ENCODE results near the gene METTL21C. TPM values are rescaled to one million over a fixed set of nuclear protein-coding genes. Genes with fewer than 3 reads are reported as not detected.

The METTL21C gene
- polyA plus RNA-seq, 3 donors, result not detected

DNA sequence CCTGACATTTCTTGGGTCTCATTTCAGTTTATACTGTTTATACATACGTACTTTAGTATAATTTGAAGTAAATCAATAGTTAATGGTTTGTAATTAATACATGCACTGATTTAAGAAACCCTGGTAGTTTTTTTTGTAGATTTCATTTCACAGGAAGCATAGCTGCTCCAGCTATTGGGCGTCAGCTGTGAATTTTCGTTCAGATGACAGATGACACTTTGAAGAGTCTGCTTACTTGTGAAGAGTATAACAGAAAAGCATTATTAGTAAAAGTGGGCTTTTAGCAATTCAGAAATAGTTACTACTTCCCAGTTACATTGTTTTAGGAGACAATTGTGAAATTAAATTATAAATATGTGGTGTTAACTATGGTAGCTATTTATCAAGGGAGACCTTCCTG, 44.4 kb downstream of the METTL21C start:
- H3K36me3 ChIP-seq (replicated peaks in 1 of 2; ENCODE audit: control insufficient read depth in 1 of 2, insufficient read depth in 2 of 2, low read length in 2 of 2), result peaks cover 83 to 95% of the 10 kb centered on the region in 2 donors

DNA sequence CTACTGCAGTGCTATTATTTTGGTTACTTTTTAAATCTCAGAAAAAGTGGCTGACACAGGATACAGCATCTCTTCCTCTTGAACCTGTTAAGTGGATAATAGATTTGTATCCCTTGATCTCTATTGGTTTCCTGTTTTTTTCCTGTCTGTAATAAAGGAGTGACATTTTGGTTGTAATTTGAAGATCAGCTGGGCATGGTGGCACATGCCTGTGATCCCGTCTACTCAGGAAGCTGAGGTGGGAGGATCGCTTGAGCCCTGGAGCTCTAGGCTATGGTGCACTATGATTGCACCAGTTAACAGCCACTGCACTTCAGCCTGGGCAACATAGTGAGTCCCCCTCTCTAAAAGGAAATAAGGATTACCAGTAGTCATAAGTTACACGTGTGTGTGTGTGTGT, 46.8 kb downstream of the METTL21C start:
- Histone ChIP-seq H3K27ac (ENCODE audit: low read depth in 1 of 2, low read length in 2 of 2) (no peak overlapping the region), H4K20me1 (ENCODE audit: insufficient read depth, low read length) (no peaks in the 10 kb centered on the region), H3K9ac (ENCODE audit: insufficient read depth, low read length, poor library complexity, severe bottlenecking) (no peak overlapping the region), H3K27me3 (ENCODE audit: control insufficient read depth in 2 of 2, insufficient read depth in 2 of 2, low read length in 2 of 2) (no peaks in the 10 kb centered on the region), H3K36me3 (replicated peaks in 1 of 2; ENCODE audit: control insufficient read depth in 1 of 2, insufficient read depth in 2 of 2, low read length in 2 of 2) (peaks cover 94 to 97% of the 10 kb centered on the region in 2 donors), H3K4me1 (ENCODE audit: control insufficient read depth in 1 of 2, insufficient read depth in 2 of 2, low read length in 2 of 2) (no peaks in the 10 kb centered on the region), H2AFZ (ENCODE audit: insufficient read depth, low read depth, low read length, poor library complexity, severe bottlenecking) (no peak overlapping the region), H3K4me2 (replicated peaks; ENCODE audit: extremely low read depth, low read length, poor library complexity, severe bottlenecking) (no peak overlapping the region), H3K9me3 (replicated peaks in 1 of 2; ENCODE audit: control insufficient read depth in 1 of 2, insufficient read depth in 1 of 2, low read length in 2 of 2) (no peaks in the 10 kb centered on the region), H3K4me3 (replicated peaks in 1 of 3; ENCODE audit: low read depth in 2 of 3, low read length in 3 of 3) (no peak overlapping the region), H3K79me2 (ENCODE audit: insufficient read depth, low read length) (no peaks in the 10 kb centered on the region)
- TF ChIP-seq, protein P1, sequence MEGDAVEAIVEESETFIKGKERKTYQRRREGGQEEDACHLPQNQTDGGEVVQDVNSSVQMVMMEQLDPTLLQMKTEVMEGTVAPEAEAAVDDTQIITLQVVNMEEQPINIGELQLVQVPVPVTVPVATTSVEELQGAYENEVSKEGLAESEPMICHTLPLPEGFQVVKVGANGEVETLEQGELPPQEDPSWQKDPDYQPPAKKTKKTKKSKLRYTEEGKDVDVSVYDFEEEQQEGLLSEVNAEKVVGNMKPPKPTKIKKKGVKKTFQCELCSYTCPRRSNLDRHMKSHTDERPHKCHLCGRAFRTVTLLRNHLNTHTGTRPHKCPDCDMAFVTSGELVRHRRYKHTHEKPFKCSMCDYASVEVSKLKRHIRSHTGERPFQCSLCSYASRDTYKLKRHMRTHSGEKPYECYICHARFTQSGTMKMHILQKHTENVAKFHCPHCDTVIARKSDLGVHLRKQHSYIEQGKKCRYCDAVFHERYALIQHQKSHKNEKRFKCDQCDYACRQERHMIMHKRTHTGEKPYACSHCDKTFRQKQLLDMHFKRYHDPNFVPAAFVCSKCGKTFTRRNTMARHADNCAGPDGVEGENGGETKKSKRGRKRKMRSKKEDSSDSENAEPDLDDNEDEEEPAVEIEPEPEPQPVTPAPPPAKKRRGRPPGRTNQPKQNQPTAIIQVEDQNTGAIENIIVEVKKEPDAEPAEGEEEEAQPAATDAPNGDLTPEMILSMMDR (IDR thresholded peaks at IDR 0.05), result no peak
- Mint-ChIP-seq H3K27me3 (ENCODE audit: low read depth in 3 of 3) (no peaks in the 10 kb centered on the region), H3K36me3 (peaks cover 77 to 88% of the 10 kb centered on the region in 2 donors), H3K9me3 (no peaks in the 10 kb centered on the region), H3K27ac (no peak overlapping the region), H3K4me1 (no peaks in the 10 kb centered on the region), H3K4me3 (no peak overlapping the region)
- intact Hi-C loops (cut with micrococcal nuclease), result no loop called here
- DNase-seq, result no peak
- WGBS (ENCODE audit: insufficient coverage), result 78% methylated on average over 3 of the region's 3 CpGs

More for the DNA sequence above, 44.4 kb downstream of the METTL21C start:
- Mint-ChIP-seq H3K27ac (no peak overlapping the region), H3K9me3 (peaks cover 0 to 2% (median 0%) of the 10 kb centered on the region in 7 donors), H3K4me1 (no peaks in the 10 kb centered on the region), H3K4me3 (no peak overlapping the region), H3K36me3 (peaks cover 55 to 76% of the 10 kb centered on the region in 2 donors), H3K27me3 (ENCODE audit: low read depth in 3 of 3) (no peaks in the 10 kb centered on the region)
- no peak overlapping the region for H3K27ac ChIP-seq (ENCODE audit: low read depth in 1 of 2, low read length in 2 of 2)
- DNase-seq, result no peak
- intact Hi-C loops (cut with micrococcal nuclease), result no loop called here
- WGBS (ENCODE audit: insufficient coverage), result 80% methylated on average over 1 of the region's 3 CpGs
- no peaks in the 10 kb centered on the region for H3K27me3 ChIP-seq (ENCODE audit: control insufficient read depth in 2 of 2, insufficient read depth in 2 of 2, low read length in 2 of 2)
- H2AFZ ChIP-seq (ENCODE audit: insufficient read depth, low read depth, low read length, poor library complexity, severe bottlenecking), result no peak overlapping the region
- TF ChIP-seq, protein P1 (IDR thresholded peaks at IDR 0.05), result no peak
- H3K4me1 ChIP-seq (ENCODE audit: control insufficient read depth in 1 of 2, insufficient read depth in 2 of 2, low read length in 2 of 2), result no peaks in the 10 kb centered on the region
- no peaks in the 10 kb centered on the region for H4K20me1 ChIP-seq (ENCODE audit: insufficient read depth, low read length)
- no peak overlapping the region for H3K4me2 ChIP-seq (replicated peaks; ENCODE audit: extremely low read depth, low read length, poor library complexity, severe bottlenecking)
- no peak overlapping the region for H3K9ac ChIP-seq (ENCODE audit: insufficient read depth, low read length, poor library complexity, severe bottlenecking)
- no peaks in the 10 kb centered on the region for H3K9me3 ChIP-seq (replicated peaks in 1 of 2; ENCODE audit: control insufficient read depth in 1 of 2, insufficient read depth in 1 of 2, low read length in 2 of 2)
- no peak overlapping the region for H3K4me3 ChIP-seq (replicated peaks in 1 of 3; ENCODE audit: low read depth in 2 of 3, low read length in 3 of 3)
- no peaks in the 10 kb centered on the region for H3K79me2 ChIP-seq (ENCODE audit: insufficient read depth, low read length)

All from CD14-positive monocyte (primary cell).